HG03460 (cell line): Measurements from ENCODE around the gene TRIM17.

Source experiments
- ATAC-seq: cut with Tn5 transposase; IDR thresholded peaks from one replicate; pipeline ENCODE4 v1.9.1; 2021; ENCODE audit not compliant: unreplicated experiment

TRIM17 gene

DNA sequence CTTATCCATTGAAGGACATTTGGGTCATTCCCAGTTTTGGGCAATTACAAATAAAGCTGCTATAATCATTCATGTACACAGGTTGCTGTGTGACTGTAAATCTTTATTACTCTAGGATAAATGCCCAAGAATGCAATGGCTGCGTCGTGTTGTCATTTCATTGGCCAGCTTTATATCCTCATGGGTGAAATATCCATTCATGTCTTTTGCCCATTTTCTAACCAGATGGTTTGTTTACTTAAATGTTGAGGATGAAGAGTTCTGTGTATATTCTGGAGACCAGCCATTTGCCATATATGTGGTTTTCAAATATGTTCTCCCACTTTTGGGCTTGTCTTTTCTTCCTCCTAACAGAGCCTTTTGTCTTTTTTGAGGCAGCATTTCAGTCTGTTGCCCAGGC lies 35.3 kb downstream of the TRIM17 start:
- ATAC-seq: no peak

DNA sequence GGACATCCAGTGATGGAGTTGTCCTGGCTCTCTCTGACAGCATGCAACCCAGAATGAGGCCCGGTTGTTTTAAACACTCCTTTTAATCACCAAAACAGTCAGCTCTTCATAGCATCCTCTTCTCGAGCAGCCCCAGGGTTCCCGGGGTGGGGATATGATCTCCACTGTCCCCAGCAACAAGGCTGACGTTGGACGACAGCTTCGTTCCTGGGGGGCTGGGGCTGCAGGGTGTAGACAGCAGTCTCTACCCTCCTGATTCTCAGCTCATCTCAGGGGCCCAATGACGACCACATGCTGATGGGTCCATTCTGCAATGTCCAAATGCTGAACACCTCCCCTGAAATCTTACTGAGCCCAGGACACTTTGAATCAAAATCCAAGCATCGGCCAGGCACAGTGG lies 37.0 kb downstream of the TRIM17 start:
- no peak for ATAC-seq

DNA sequence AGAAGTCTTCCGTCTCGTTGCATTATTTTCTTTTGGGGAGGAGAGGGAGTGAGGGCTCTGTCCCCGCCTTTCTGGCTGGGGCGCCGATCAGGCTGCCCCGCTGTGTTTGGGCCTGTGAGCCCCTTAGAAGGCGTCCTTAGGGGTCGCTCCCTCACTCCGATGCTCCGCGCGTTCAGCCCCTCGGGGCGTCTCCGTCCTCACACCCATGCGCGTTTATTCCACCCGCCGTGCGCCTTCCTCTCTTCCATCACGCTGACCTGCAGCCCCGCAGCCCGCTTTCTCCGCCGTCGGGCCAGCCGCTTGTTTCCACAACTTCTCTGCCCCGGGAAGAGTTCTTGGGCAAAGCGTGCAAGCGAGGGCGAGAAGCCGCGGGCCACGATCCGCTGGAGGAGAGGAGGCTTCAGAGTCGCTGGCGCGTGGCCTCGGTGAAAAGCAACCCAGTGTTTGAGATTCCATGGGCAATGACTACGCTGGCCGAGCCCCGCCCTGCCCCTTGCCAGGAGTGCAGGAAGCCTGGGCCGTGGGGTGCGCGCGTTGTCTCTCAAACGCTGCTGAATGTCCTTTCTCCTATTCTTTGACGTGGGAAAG lies 37.7 kb downstream of the TRIM17 start:
- ATAC-seq: no peak

DNA sequence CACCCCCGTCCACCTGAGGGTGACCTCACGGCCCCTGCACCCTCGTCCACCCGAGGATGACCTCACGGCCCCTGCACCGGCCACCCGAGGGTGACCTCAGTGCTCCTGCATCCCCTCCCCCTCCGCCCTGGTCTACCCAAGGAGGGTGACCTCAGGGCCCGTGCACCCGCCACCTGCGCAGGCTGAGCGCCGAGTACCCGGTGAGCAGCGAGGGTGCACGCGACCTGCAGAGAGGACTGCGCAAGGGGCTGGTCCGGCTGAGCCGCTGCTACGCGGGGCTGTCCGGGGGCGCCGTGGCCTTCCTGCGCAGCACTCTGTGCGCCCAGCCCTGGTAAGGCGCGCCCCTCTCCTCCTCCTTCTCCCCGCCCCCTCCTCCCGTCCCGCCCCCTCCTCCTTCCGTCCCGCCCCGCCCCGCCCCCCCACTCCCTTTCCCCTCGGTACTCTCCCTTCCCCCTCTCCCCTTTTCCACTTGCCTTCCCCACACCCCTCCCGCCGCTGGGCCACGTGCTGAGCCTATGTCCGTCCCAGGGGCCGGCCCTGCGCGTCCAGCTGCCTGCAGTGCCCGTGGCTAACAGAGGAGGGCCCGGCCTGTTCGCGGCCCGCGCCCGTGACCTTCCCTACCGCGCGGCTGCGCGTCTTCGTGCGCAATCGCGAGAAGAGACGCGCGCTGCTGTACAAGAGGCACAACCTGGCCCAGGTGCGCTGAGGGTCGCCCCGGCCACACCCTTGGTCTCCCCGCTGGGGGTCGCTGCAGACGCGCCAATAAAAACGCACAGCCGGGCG lies 38.4 kb downstream of the TRIM17 start:
- no peak for ATAC-seq

DNA sequence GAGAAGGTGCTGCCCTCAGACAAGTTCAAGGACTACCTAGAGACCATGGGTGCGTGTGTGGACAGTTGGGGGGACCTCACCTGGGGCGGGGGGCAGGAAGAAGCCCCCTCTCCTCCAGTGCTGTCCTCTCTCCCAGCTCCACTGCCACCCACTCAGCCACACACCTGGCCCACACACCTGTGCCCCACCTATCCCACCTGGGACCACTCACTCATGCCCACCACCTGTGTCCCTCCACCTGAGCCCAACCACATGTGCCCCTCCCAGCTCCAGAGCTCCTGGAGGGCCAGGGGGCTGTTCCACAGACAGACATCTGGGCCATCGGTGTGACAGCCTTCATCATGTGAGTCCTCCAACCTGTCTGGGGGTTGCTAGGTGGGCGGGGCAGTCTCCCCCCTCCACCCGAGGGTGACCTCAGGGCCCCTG lies 39.0 kb downstream of the TRIM17 start:
- ATAC-seq: no peak

DNA sequence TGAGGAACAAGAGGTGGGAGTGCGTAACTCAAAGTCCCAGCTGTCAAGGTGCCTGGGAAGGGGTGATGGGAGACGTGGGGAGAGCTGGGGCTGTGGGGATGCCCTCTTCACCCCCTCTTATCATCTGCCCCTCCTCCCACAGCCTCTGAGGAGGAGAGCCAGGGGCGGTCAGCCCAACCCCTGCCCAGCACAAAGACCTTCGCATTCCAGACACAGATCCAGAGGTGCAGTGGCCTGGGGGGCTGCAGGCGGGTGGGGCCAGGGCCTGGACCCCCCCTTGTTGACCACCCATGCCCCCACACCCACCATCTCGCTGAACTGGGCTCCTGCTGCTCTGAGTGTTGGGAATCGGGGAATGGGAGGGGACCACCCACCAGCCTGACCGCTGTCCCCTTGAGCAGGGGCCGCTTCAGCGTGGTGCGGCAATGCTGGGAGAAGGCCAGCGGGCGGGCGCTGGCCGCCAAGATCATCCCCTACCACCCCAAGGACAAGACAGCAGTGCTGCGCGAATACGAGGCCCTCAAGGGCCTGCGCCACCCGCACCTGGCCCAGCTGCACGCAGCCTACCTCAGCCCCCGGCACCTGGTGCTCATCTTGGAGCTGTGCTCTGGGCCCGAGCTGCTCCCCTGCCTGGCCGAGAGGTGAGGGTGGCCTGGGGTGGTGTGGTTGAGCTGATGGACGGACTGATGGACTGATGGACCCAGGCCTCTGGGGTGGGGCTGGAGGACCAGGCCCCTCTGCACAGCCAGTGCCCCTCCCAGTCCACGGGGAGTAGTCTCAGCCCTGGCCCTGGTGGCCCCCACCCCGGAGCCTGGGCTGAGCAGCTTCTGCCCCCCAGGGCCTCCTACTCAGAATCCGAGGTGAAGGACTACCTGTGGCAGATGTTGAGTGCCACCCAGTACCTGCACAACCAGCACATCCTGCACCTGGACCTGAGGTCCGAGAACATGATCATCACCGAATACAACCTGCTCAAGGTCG lies 39.7 kb downstream of the TRIM17 start:
- ATAC-seq: no peak

DNA sequence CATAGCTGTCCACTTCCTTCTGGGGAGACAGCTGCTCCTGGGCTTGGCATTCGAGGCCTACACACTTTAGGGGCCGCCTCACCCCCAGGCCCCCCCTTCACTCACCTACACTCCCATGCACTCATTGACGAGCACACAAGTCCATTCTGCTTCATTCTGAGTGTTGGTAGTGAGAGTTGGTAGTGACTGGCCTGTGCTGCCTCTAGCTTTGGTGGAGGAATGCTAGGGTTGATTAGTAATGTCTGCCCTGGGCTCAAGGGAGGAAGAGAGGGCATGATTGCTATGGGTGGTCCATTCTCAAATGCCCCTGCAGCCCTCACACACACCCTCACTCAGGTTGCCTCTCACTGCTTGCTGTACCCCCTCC lies 40.4 kb downstream of the TRIM17 start:
- ATAC-seq: no peak

DNA sequence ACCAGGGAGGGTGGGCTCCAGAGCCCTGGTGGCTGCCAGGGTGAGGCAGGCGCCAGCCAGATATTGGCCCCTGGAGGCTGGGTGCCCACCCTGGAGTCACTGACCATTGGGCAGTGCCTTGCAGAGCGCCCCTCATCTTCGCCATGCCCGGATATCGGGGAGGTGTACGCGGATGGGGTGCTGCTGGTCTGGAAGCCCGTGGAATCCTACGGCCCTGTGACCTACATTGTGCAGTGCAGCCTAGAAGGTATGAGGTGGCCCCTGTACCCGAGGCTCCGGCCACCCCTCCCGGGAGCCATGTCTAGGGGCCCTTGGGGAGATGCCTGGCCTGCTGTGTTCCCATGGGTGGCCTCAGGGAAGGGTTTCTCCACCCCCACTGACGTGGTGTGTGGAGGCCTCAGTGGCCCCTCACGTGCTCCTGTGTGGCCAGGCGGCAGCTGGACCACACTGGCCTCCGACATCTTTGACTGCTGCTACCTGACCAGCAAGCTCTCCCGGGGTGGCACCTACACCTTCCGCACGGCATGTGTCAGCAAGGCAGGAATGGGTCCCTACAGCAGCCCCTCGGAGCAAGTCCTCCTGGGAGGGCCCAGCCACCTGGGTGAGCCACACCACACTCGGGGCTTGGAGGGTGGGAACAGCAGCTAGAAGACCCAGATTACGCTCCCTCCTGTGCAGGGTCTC lies 40.9 kb downstream of the TRIM17 start:
- no peak for ATAC-seq

DNA sequence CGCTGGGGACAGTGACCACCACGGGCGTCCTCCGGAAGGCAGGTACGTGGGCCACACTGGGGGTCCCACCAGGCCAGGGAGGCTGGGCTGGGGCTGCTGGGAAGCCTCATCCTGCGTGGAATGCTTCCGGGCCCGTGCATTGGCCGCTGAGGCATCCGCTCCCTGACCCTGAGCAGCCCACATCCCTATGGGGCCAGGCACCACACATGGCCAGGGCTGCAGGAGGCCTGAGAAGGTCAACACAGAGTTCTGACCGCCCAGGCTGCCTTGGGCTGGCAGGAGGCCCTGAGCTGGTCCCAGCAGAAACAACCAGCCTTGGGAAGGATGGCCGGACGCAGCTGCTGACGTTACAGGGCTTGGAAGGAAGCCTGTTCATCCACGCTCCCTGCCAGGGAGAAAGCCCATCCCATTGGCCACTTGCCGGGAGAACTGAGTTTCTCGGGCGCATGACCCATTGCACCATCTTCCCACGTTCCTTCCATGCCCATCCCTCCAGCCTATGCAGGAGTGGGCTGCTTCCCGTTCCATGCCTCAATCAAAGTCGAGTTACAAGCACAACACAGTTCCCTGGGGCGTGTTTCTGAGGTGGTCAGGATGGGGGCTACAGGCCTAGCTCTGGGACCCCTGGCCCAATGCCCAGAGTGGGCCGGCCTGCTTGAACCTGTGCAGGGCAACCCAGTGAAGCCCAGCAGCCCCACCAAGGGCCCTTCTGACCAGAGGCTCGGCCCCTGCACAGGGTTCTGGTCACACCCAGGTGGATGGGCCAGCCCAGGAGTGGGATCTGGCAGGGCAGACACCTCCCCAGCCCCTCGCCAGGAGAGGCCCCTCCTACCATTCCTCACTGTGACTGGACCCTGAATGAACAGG lies 41.7 kb downstream of the TRIM17 start:
- ATAC-seq: no peak

DNA sequence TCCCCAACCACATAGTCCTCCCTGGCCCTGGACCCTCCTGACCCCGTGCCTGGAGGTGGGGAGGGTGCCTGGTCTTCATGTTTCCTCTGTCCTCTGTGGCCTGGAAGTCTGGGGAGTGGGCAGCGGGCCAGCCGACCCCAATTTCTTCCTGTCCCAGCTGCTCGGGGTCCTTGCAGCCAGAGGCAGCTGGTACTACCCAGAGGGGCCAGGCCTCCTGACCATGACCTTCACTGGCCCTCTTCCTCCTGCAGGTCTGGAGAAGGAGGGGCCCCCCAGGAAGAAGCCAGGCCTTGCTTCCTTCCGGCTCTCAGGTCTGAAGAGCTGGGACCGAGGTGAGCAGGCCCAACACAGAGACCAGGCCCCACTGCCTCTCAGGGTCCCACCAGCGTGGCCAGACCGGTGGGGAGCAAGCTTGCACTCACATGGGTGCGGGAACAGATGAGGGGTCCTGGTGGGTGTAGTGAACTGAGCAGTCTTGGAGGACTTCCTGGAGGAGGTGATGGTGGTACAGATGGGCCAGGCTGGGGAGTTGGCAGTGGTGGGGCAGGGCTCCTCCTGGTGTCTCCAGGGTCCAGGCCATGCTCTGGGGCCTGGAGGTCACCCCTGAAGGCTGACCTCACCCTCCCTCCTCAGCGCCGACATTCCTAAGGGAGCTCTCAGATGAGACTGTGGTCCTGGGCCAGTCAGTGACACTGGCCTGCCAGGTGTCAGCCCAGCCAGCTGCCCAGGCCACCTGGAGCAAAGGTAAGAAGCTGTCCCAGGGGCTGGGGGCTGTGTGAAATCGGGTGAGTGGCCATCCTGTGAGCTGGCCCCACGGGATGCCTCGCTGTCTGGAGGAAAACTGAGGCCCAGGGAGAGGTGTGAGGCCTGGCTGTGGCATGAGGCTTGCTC lies 42.7 kb downstream of the TRIM17 start:
- no peak for ATAC-seq

DNA sequence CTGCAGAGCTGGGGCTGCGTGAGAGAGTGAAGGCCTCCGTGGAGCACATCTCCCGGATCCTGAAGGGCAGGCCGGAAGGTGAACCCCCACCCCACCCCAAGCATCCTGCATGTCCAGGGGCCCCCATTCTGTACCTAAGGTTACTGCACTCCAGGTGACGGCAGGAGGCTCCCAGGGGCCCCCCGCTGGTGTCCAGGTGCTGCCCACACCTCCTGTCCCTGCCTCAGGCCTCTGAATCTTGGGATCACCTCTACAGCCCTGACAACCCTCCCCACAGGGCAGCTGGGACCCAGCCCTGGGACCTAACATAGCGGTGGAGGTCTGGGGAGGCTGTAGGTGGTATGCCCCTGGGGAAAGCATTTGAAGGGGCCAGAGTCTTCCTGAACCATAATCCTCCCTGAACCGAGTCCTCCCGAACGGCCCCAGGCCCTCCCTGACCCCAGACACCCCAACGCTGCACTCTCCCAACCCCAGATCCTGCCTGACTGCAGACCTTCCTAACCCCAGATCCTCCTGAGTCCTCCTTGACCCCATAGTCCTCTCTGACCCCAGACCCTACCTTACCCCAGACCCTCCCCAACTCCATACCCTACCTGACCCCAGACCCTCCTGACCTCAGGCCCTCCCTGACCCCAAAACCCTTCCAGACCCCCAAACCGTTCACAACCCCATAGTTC lies 43.5 kb downstream of the TRIM17 start:
- no peak for ATAC-seq

DNA sequence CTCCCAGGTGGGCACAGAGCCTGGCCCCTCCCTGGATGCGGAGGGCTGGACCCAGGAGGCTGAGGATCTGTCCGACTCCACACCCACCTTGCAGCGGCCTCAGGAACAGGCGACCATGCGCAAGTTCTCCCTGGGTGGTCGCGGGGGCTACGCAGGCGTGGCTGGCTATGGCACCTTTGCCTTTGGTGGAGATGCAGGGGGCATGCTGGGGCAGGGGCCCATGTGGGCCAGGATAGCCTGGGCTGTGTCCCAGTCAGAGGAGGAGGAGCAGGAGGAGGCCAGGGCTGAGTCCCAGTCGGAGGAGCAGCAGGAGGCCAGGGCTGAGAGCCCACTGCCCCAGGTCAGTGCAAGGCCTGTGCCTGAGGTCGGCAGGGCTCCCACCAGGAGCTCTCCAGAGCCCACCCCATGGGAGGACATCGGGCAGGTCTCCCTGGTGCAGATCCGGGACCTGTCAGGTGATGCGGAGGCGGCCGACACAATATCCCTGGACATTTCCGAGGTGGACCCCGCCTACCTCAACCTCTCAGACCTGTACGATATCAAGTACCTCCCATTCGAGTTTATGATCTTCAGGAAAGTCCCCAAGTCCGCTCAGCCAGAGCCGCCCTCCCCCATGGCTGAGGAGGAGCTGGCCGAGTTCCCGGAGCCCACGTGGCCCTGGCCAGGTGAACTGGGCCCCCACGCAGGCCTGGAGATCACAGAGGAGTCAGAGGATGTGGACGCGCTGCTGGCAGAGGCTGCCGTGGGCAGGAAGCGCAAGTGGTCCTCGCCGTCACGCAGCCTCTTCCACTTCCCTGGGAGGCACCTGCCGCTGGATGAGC lies 44.3 kb downstream of the TRIM17 start:
- ATAC-seq: no peak

DNA sequence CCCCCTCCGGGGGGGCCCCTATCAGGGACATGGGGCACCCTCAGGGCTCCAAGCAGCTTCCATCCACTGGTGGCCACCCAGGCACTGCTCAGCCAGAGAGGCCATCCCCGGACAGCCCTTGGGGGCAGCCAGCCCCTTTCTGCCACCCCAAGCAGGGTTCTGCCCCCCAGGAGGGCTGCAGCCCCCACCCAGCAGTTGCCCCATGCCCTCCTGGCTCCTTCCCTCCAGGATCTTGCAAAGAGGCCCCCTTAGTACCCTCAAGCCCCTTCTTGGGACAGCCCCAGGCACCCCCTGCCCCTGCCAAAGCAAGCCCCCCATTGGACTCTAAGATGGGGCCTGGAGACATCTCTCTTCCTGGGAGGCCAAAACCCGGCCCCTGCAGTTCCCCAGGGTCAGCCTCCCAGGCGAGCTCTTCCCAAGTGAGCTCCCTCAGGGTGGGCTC lies 44.9 kb downstream of the TRIM17 start:
- no peak for ATAC-seq

DNA sequence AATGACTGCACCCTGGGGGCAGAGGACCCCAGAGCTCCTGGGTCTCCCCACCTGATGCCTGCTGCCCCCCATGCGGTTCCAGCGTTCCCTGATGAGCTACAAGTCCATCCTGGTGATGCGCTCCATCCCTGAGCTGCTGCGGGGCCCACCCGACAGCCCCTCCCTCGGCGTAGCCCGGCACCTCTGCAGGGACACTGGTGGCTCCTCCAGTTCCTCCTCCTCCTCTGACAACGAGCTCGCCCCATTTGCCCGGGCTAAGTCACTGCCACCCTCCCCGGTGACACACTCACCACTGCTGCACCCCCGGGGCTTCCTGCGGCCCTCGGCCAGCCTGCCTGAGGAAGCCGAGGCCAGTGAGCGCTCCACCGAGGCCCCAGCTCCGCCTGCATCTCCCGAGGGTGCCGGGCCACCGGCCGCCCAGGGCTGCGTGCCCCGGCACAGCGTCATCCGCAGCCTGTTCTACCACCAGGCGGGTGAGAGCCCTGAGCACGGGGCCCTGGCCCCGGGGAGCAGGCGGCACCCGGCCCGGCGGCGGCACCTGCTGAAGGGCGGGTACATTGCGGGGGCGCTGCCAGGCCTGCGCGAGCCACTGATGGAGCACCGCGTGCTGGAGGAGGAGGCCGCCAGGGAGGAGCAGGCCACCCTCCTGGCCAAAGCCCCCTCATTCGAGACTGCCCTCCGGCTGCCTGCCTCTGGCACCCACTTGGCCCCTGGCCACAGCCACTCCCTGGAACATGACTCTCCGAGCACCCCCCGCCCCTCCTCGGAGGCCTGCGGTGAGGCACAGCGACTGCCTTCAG lies 45.5 kb downstream of the TRIM17 start:
- no peak for ATAC-seq

DNA sequence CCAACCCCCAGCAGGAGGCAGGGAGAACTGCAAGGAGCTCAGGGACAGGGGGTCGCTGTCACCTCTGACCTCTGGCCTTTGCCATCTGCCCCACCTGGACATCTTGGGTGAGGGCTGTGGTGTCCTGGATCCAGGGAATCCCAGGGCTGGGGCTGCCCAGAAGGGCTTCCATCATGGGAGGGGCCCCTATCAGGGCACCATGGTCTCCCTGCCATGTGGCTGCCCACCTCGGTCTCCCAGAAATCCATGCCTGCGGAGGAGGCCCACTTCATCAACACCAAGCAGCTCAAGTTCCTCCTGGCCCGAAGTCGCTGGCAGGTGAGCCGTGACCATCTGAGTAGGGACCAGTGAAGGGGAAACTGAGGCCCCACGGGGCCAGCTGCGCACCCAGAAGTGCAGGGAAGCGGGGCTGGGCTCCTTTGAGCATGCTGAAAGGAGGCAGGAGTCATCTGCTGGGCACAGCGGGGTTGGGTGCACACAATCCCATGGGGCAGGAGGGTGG lies 46.2 kb downstream of the TRIM17 start:
- no peak for ATAC-seq

DNA sequence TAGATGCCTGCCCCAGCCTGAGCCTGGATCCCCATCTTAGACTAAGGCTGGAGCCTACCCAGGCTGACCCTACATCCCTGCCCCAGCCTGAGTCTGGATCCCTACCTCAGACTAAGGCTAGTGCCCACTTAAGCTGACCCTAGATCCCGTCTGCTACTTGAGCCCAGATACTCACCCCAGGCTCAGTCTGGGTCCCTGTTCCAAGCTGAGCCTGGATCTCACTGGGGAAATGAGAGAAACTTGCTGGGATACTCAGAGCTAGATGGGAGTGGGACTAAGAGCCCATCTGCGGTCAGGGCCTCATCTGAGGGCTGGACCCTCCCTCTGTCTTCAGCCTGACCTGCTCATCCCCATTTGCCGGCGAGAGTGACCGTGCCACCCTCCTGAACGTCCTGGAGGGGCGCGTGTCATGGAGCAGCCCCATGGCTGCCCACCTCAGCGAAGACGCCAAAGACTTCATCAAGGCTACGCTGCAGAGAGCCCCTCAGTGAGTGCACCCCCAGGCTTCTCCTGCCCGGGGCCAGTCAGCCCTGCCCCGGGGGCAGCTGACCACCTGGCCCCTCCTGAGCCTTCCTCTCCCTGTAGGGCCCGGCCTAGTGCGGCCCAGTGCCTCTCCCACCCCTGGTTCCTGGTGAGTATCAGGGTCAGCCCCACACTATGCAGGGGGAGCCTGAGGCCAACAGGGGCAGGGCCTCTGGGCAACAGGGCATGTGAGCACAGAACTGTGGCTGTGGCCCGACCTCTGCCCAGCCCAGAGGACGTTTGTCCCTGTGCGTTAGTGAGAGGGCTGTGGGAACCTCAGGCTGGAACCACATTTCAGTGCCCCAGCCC lies 46.8 kb downstream of the TRIM17 start:
- ATAC-seq: no peak
